Myometrial cell (primary cell): Measurements from ENCODE around the gene LY6G6D. TPM values are rescaled to one million over a fixed set of nuclear protein-coding genes. Genes with fewer than 3 reads are reported as not detected.

Source experiments
- total RNA-seq: library from RNA; depleted of rRNA; stranded (reverse); fragments of >200 nt; gene quantifications from 2 replicates; pipeline ENCODE4 v1.2.3, GENCODE V29; 2015

Gene LY6G6D
- total RNA-seq, 1 donor from 2014 or later = not detected

Other genes with a start within 250 kb of the LY6G6D start
- 25.7 and 26.2 TPM in 2 replicates for gene MICB, start 217.2 kb upstream of the LY6G6D start, total RNA-seq
- not detected in 2 replicates for gene MCCD1, start 186.4 kb upstream of the LY6G6D start, total RNA-seq
- gene DDX39B, start 173.3 kb upstream of the LY6G6D start, total RNA-seq = 564 and 622 TPM in 2 replicates
- 0.18 and 0.58 TPM in 2 replicates for gene ATP6V1G2, start 168.7 kb upstream of the LY6G6D start, total RNA-seq
- 22.0 and 28.5 TPM in 2 replicates for gene NFKBIL1, start 167.7 kb upstream of the LY6G6D start, total RNA-seq
- not detected in 2 replicates for gene LTA, start 143.1 kb upstream of the LY6G6D start, total RNA-seq
- gene TNF, start 139.8 kb upstream of the LY6G6D start, total RNA-seq = not detected in 2 replicates
- gene LTB, start 132.9 kb upstream of the LY6G6D start, total RNA-seq = not detected in 2 replicates
- gene LST1, start 129.1 kb upstream of the LY6G6D start, total RNA-seq = not detected in 2 replicates
- gene NCR3, start 122.3 kb upstream of the LY6G6D start, total RNA-seq = not detected in 2 replicates
- not detected in 2 replicates for gene AIF1, start 100.1 kb upstream of the LY6G6D start, total RNA-seq
- gene PRRC2A, start 94.6 kb upstream of the LY6G6D start, total RNA-seq = 77.8 and 81.9 TPM in 2 replicates
- gene BAG6, start 62.7 kb upstream of the LY6G6D start, total RNA-seq = 241 and 292 TPM in 2 replicates
- 1.4 and 1.7 TPM in 2 replicates for gene APOM, start 59.5 kb upstream of the LY6G6D start, total RNA-seq
- gene C6orf47, start 54.6 kb upstream of the LY6G6D start, total RNA-seq = 17.0 and 20.9 TPM in 2 replicates
- 12.4 and 16.1 TPM in 2 replicates for gene GPANK1, start 50.4 kb upstream of the LY6G6D start, total RNA-seq
- 281 and 300 TPM in 2 replicates for gene CSNK2B, start 49.3 kb upstream of the LY6G6D start, total RNA-seq
- 0.58 and 2.7 TPM in 2 replicates for gene LY6G5B, start 45.4 kb upstream of the LY6G6D start, total RNA-seq
- gene LY6G5C, start 34.3 kb upstream of the LY6G6D start, total RNA-seq = 0.29 and 1.1 TPM in 2 replicates
- gene ABHD16A, start 12.0 kb upstream of the LY6G6D start, total RNA-seq = 41.6 and 52.5 TPM in 2 replicates
- gene LY6G6F, start 8.5 kb upstream of the LY6G6D start, total RNA-seq = not detected in 2 replicates
- not detected in 2 replicates for gene LY6G6C, start 6.4 kb downstream of the LY6G6D start, total RNA-seq
- not detected in 2 replicates for gene MPIG6B, start 8.0 kb downstream of the LY6G6D start, total RNA-seq
- 63.1 and 65.7 TPM in 2 replicates for gene DDAH2, start 14.0 kb downstream of the LY6G6D start, total RNA-seq
- gene CLIC1, start 21.2 kb downstream of the LY6G6D start, total RNA-seq = 1,096 and 1,127 TPM in 2 replicates
- gene MSH5, start 24.7 kb downstream of the LY6G6D start, total RNA-seq = 7.8 and 16.7 TPM in 2 replicates
- gene SAPCD1, start 47.3 kb downstream of the LY6G6D start, total RNA-seq = 1.8 and 2.3 TPM in 2 replicates
- under 0.01 TPM in 1 of 2 replicates, not detected in the other for gene VWA7, start 62.0 kb downstream of the LY6G6D start, total RNA-seq
- gene VARS1, start 80.4 kb downstream of the LY6G6D start, total RNA-seq = 102 and 105 TPM in 2 replicates
- 85.3 and 118 TPM in 2 replicates for gene LSM2, start 91.6 kb downstream of the LY6G6D start, total RNA-seq
- 0.29 and 0.35 TPM in 2 replicates for gene HSPA1L, start 99.9 kb downstream of the LY6G6D start, total RNA-seq
- gene HSPA1A, start 100.2 kb downstream of the LY6G6D start, total RNA-seq = 38.1 and 41.2 TPM in 2 replicates
- gene HSPA1B, start 112.4 kb downstream of the LY6G6D start, total RNA-seq = 59.4 and 73.5 TPM in 2 replicates
- 71.2 and 73.9 TPM in 2 replicates for gene NEU1, start 147.5 kb downstream of the LY6G6D start, total RNA-seq
- gene SLC44A4, start 163.6 kb downstream of the LY6G6D start, total RNA-seq = 0.18 TPM in 1 of 2 replicates, not detected in the other
- 44.7 and 47.9 TPM in 2 replicates for gene EHMT2, start 182.3 kb downstream of the LY6G6D start, total RNA-seq
- gene ZBTB12, start 186.7 kb downstream of the LY6G6D start, total RNA-seq = 2.0 and 2.3 TPM in 2 replicates
- 1.4 and 2.0 TPM in 2 replicates for gene C2, start 212.4 kb downstream of the LY6G6D start, total RNA-seq
- gene CFB, start 230.7 kb downstream of the LY6G6D start, total RNA-seq = 0.86 and 1.6 TPM in 2 replicates
- gene NELFE, start 243.6 kb downstream of the LY6G6D start, total RNA-seq = 133 and 192 TPM in 2 replicates
- 52.8 and 85.6 TPM in 2 replicates for gene SKIC2, start 243.8 kb downstream of the LY6G6D start, total RNA-seq